H54 (cell line): ENCODE measurements around the gene ADCY3.

ENCODE experiments used
- DNase-seq: peaks from one replicate; pipeline ENCODE4 v3.0.0; 2011; ENCODE audit warnings: low spot score, mixed read lengths; ENCODE audit not compliant: insufficient read length
- FAIRE-seq: peaks from 3 replicates; lab custom pipeline; 2011; peaks lifted over from hg19 to GRCh38; lab: Jason Lieb, UNC
- POLR2A ChIP-seq: IDR thresholded peaks from 2 replicates; pipeline ENCODE4 v1.6.1; 2011; ENCODE audit warnings: low read depth, mild to moderate bottlenecking, low read length

The ADCY3 gene

GRCh38 chr2:24785671-24786321, 134.2 kb downstream of the ADCY3 start:
- DNase-seq (no peak), FAIRE-seq (no peak)
- TF ChIP-seq POLR2A = no peak

GRCh38 chr2:24783641-24784040, 136.4 kb downstream of the ADCY3 start:
- FAIRE-seq = no peak
- no peak for DNase-seq
- TF ChIP-seq POLR2A = no peak

GRCh38 chr2:24779116-24779515, 140.9 kb downstream of the ADCY3 start:
- TF ChIP-seq POLR2A = no peak
- DNase-seq (no peak), FAIRE-seq (no peak)

- no peak for DNase-seq
- no peak for FAIRE-seq
- TF ChIP-seq POLR2A = no peak
Observed at GRCh38 chr2:24774373-24774772, 145.7 kb downstream of the ADCY3 start.

- TF ChIP-seq POLR2A = no peak
- DNase-seq (no peak), FAIRE-seq (no peak)
Observed at GRCh38 chr2:24771764-24772586, 148.1 kb downstream of the ADCY3 start.

GRCh38 chr2:24771061-24771460, 149.0 kb downstream of the ADCY3 start:
- TF ChIP-seq POLR2A = no peak
- FAIRE-seq = no peak
- no peak for DNase-seq
